C4-2B (cell line): ENCODE data around the gene GDNF.

ENCODE experiments used
- H3K27ac ChIP-seq: fragments of 450-650 bp; 2 replicates; pipeline ENCODE4 v1.5.1; 2017
- CTCF ChIP-seq: fragments of 450-650 bp; conservative IDR thresholded peaks from 2 replicates; pipeline ENCODE4 v1.5.1; 2017; ENCODE audit warnings: mild to moderate bottlenecking
- ZFX ChIP-seq: fragments of 450-650 bp; IDR thresholded peaks from 2 replicates; pipeline ENCODE4 v1.6.1; 2017

The GDNF gene

GRCh38 chr5:37769108-37769507 is 70.7 kb downstream of the GDNF start:
- TF ChIP-seq ZFX (no peak), CTCF (no peak)
- no peak overlapping the region for H3K27ac ChIP-seq

- TF ChIP-seq CTCF (no peak), ZFX (no peak)
- no peak overlapping the region for H3K27ac ChIP-seq
Observed at GRCh38 chr5:37768371-37768770, 71.5 kb downstream of the GDNF start.

DNA sequence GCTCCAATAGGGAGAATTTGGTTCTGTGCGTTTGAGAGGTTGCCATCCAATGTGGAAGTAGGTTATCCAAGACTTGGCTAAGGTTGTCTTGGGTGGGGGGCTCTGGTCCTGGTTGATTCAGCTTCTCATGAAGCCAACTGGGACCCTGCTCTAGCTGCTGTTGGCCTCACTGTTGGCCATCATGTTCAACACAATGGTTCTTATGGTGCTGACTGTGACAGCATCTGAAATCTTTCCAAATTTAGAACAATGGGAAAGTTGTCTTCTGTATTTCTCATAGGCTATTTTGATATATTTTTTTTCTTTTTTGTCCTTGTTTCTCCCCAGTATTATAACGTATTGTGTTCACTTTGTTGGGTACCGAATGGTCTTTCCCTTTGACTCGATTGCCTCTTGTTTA is 71.9 kb downstream of the GDNF start:
- TF ChIP-seq ZFX (no peak), CTCF (no peak)
- no peak overlapping the region for H3K27ac ChIP-seq

DNA sequence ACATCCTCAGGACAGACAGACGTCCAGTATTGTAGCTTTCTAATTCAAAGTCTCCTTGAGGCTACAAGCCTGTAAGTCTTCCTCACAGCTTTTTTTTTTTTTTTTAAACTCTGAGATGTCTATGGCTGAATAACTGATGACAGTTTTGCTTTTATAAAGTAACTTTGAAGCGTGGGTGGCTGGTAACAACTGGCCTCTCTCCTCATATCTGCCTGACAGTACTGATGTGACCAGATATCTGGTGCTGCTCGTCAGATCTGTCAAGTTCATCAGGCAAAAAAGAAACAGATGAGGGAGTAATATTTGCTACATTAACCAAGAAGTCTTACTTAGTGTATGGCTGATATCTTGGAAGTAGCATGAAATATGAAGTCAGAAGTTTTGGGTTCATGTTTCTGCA is 72.6 kb downstream of the GDNF start:
- TF ChIP-seq ZFX (no peak), CTCF (no peak)
- H3K27ac ChIP-seq = no peak overlapping the region
